ENCODE data around the gene SUSD4. TPM values are rescaled to one million over a fixed set of nuclear protein-coding genes. Genes with fewer than 3 reads are reported as not detected.

The SUSD4 gene
- total and polyA plus RNA-seq, 2 donors (not counting 3 experiments of a cell fraction or from before 2014, with no cell fraction given): not detected

DNA sequence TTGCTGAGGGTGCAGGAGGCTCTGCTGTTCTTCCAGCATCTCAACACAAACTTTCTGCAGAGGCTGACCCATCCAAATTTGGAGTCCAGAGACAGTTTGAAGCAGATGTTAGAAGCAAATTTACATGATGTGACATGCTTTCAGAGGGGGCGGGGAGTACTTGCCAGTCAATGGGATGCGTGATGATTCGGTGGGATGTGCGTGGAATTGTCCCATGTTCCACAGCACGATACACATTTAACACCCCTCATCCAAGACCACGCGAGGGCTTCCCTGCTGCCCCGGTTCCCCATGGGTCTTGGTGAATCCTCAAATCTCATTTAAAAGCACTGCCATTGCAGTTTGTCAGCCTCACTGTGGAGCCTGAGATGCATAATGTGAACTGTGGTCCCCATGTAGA lies 142.3 kb downstream of the SUSD4 start:
- Histone ChIP-seq H3K4me2 (ENCODE audit: insufficient read depth, low read length) (no peak overlapping the region), H2AFZ (ENCODE audit: low read depth, low read length) (no peak overlapping the region), H3K36me3 (ENCODE audit: control insufficient read depth in 2 of 2, extremely low read depth in 1 of 2, insufficient read depth in 2 of 2, low read length in 2 of 2) (no peaks in the 10 kb centered on the region), H3K4me1 (ENCODE audit: control insufficient read depth, extremely low read depth, insufficient read depth, low read length) (no peaks in the 10 kb centered on the region), H3K79me2 (ENCODE audit: control insufficient read depth, insufficient read depth, low read length) (no peaks in the 10 kb centered on the region), H4K20me1 (replicated peaks; ENCODE audit: control insufficient read depth, extremely low read depth, insufficient read depth, low read length) (no peaks in the 10 kb centered on the region), H3K27me3 (ENCODE audit: control insufficient read depth in 2 of 2, insufficient read depth in 2 of 2, low read length in 2 of 2) (no peaks in the 10 kb centered on the region), H3K9me1 (replicated peaks; ENCODE audit: control insufficient read depth, extremely low read depth, insufficient read depth, low read length) (no peaks in the 10 kb centered on the region), H3K27ac (ENCODE audit: insufficient read depth, low read depth, low read length) (no peak overlapping the region), H3K4me3 (replicated peaks in 1 of 3; ENCODE audit: insufficient read depth in 1 of 3, low read depth in 1 of 3, low read length in 3 of 3) (no peak overlapping the region), H3K9ac (replicated peaks; ENCODE audit: extremely low read depth, insufficient read depth, low read length) (no peak overlapping the region), H3K9me3 (replicated peaks; ENCODE audit: control insufficient read depth, insufficient read depth, low read length) (no peaks in the 10 kb centered on the region)
- FAIRE-seq (no peak), DNase-seq (ENCODE audit: low read depth, low spot score) (no peak)
- BruUV-seq (replicated peaks): no TSS peak
- CTCF ChIA-PET: no interaction called here
- no peak for TF ChIP-seq POLR2AphosphoS5 (IDR thresholded peaks at IDR 0.05; ENCODE audit: insufficient read depth, low read depth, low read length)
- TF ChIP-seq JUN (IDR thresholded peaks at IDR 0.05; ENCODE audit: borderline replicate concordance, insufficient read depth, insufficient read length, low read depth): no peak
- TF ChIP-seq, protein P1, sequence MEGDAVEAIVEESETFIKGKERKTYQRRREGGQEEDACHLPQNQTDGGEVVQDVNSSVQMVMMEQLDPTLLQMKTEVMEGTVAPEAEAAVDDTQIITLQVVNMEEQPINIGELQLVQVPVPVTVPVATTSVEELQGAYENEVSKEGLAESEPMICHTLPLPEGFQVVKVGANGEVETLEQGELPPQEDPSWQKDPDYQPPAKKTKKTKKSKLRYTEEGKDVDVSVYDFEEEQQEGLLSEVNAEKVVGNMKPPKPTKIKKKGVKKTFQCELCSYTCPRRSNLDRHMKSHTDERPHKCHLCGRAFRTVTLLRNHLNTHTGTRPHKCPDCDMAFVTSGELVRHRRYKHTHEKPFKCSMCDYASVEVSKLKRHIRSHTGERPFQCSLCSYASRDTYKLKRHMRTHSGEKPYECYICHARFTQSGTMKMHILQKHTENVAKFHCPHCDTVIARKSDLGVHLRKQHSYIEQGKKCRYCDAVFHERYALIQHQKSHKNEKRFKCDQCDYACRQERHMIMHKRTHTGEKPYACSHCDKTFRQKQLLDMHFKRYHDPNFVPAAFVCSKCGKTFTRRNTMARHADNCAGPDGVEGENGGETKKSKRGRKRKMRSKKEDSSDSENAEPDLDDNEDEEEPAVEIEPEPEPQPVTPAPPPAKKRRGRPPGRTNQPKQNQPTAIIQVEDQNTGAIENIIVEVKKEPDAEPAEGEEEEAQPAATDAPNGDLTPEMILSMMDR (IDR thresholded peaks at IDR 0.05; ENCODE audit: extremely low read depth in 1 of 2, insufficient read depth in 1 of 2, low read depth in 1 of 2, low read length in 2 of 2): no peak
- TF ChIP-seq, protein P2, sequence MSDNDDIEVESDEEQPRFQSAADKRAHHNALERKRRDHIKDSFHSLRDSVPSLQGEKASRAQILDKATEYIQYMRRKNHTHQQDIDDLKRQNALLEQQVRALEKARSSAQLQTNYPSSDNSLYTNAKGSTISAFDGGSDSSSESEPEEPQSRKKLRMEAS (IDR thresholded peaks at IDR 0.05; ENCODE audit: insufficient read depth, insufficient read length): no peak
- no peak for TF ChIP-seq MYC (IDR thresholded peaks at IDR 0.05; ENCODE audit: low read depth, low read length)
- no peak for TF ChIP-seq EZH2 (IDR thresholded peaks at IDR 0.05; ENCODE audit: borderline replicate concordance, low read depth, low read length, severe bottlenecking)
- no peak for TF ChIP-seq FOS (IDR thresholded peaks at IDR 0.05; ENCODE audit: borderline replicate concordance, insufficient read depth, low read length)
- TF ChIP-seq GATA2 (IDR thresholded peaks at IDR 0.05; ENCODE audit: insufficient read depth, insufficient read length, low read depth, low read length): no peak
- dilution Hi-C loops (cut with MboI; ENCODE audit: extremely low pct_ligation_motif_present, low sequenced_read_pairs): no loop called here
- intact Hi-C loops (cut with micrococcal nuclease): no loop called here
- POLR2A ChIA-PET: no interaction called here
